ENCODE measurements around the gene ADO.

DNA sequence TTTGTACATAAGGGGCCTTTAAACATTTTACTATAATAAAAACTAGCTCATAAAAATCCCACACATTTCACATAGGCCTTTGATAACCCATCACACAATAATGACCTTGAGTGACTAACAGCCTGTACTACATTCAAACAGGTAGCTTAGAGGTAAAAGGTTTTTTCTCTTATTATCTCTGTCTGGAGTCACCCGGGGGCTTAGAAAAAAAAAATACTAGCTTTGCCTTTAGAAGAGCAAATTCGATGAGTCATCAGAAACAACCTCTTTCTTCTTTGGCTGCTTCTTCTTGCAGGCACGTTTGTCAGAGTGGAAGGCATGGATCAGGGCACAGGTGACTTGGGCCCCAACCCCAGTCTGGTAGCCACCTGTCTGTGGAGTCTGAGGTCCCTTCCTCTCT, 43.4 kb upstream of the ADO start:
- TF ChIP-seq RORA (CRISPR knock-in tag; IDR thresholded peaks at IDR 0.05) (no peak), TBP (CRISPR knock-in tag; IDR thresholded peaks at IDR 0.05) (no peak)
- TF ChIP-seq, protein P1, sequence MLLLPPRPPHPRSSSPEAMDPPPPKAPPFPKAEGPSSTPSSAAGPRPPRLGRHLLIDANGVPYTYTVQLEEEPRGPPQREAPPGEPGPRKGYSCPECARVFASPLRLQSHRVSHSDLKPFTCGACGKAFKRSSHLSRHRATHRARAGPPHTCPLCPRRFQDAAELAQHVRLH (CRISPR knock-in tag; IDR thresholded peaks at IDR 0.05; ENCODE audit: borderline replicate concordance, low read depth), result no peak
- TF ChIP-seq, protein P2, sequence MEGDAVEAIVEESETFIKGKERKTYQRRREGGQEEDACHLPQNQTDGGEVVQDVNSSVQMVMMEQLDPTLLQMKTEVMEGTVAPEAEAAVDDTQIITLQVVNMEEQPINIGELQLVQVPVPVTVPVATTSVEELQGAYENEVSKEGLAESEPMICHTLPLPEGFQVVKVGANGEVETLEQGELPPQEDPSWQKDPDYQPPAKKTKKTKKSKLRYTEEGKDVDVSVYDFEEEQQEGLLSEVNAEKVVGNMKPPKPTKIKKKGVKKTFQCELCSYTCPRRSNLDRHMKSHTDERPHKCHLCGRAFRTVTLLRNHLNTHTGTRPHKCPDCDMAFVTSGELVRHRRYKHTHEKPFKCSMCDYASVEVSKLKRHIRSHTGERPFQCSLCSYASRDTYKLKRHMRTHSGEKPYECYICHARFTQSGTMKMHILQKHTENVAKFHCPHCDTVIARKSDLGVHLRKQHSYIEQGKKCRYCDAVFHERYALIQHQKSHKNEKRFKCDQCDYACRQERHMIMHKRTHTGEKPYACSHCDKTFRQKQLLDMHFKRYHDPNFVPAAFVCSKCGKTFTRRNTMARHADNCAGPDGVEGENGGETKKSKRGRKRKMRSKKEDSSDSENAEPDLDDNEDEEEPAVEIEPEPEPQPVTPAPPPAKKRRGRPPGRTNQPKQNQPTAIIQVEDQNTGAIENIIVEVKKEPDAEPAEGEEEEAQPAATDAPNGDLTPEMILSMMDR (CRISPR knock-in tag; IDR thresholded peaks at IDR 0.05), result no peak
